ENCODE measurements around the gene SOHLH2. TPM values are rescaled to one million over a fixed set of nuclear protein-coding genes. Genes with fewer than 3 reads are reported as not detected.

Gene SOHLH2
- polyA plus RNA-seq, 1 donor from 2014 or later: 4.5 TPM

DNA sequence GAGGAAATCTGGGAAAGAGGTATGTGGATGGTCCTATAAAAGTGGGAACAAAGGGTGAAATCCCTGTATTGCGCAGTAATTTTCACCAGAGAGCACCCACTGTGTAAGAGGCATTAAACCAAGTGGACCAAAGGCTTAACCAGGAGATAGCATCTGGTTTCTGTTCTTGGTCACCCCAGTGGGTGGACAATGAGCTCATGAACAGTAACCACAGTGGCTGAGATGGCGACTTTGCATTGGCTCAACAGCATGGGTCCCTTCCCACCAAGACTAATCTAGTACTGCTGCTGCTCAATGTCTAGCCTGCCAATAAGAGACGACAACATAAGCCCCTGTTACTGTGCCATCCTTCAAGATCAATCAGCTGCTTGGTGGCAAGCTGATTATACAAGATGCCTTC, 46.7 kb upstream of the SOHLH2 start:
- H3F3A ChIP-seq (ENCODE audit: insufficient read depth, low read length, poor library complexity, severe bottlenecking): no peaks in the 10 kb centered on the region
- H2AFZ ChIP-seq (ENCODE audit: low read depth, low read length): no peak overlapping the region
- H4K20me1 ChIP-seq (ENCODE audit: insufficient read depth): no peaks in the 10 kb centered on the region
- no peak for TF ChIP-seq TAF1 (IDR thresholded peaks at IDR 0.05; ENCODE audit: low read depth)
- no peak for TF ChIP-seq EP300 (conservative IDR thresholded peaks at IDR 0.05; ENCODE audit: poor library complexity, severe bottlenecking)
- TF ChIP-seq POLR2AphosphoS5 (IDR thresholded peaks at IDR 0.05): no peak
- TF ChIP-seq, protein P1, sequence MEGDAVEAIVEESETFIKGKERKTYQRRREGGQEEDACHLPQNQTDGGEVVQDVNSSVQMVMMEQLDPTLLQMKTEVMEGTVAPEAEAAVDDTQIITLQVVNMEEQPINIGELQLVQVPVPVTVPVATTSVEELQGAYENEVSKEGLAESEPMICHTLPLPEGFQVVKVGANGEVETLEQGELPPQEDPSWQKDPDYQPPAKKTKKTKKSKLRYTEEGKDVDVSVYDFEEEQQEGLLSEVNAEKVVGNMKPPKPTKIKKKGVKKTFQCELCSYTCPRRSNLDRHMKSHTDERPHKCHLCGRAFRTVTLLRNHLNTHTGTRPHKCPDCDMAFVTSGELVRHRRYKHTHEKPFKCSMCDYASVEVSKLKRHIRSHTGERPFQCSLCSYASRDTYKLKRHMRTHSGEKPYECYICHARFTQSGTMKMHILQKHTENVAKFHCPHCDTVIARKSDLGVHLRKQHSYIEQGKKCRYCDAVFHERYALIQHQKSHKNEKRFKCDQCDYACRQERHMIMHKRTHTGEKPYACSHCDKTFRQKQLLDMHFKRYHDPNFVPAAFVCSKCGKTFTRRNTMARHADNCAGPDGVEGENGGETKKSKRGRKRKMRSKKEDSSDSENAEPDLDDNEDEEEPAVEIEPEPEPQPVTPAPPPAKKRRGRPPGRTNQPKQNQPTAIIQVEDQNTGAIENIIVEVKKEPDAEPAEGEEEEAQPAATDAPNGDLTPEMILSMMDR (IDR thresholded peaks at IDR 0.05; ENCODE audit: poor library complexity, severe bottlenecking): no peak
- TF ChIP-seq EZH2 (IDR thresholded peaks at IDR 0.05; ENCODE audit: borderline replicate concordance, insufficient read depth, low read length, poor library complexity, severe bottlenecking): no peak
- TF ChIP-seq SMC3 (conservative IDR thresholded peaks at IDR 0.05; ENCODE audit: poor library complexity): no peak
- no peak for TF ChIP-seq RAD21 (conservative IDR thresholded peaks at IDR 0.05)
- TF ChIP-seq, protein P2, sequence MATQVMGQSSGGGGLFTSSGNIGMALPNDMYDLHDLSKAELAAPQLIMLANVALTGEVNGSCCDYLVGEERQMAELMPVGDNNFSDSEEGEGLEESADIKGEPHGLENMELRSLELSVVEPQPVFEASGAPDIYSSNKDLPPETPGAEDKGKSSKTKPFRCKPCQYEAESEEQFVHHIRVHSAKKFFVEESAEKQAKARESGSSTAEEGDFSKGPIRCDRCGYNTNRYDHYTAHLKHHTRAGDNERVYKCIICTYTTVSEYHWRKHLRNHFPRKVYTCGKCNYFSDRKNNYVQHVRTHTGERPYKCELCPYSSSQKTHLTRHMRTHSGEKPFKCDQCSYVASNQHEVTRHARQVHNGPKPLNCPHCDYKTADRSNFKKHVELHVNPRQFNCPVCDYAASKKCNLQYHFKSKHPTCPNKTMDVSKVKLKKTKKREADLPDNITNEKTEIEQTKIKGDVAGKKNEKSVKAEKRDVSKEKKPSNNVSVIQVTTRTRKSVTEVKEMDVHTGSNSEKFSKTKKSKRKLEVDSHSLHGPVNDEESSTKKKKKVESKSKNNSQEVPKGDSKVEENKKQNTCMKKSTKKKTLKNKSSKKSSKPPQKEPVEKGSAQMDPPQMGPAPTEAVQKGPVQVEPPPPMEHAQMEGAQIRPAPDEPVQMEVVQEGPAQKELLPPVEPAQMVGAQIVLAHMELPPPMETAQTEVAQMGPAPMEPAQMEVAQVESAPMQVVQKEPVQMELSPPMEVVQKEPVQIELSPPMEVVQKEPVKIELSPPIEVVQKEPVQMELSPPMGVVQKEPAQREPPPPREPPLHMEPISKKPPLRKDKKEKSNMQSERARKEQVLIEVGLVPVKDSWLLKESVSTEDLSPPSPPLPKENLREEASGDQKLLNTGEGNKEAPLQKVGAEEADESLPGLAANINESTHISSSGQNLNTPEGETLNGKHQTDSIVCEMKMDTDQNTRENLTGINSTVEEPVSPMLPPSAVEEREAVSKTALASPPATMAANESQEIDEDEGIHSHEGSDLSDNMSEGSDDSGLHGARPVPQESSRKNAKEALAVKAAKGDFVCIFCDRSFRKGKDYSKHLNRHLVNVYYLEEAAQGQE (IDR thresholded peaks at IDR 0.05; ENCODE audit: borderline replicate concordance): no peak
- TF ChIP-seq MXI1 (conservative IDR thresholded peaks at IDR 0.05; ENCODE audit: poor library complexity, severe bottlenecking): no peak
- no peak overlapping the region for H3K9ac ChIP-seq (ENCODE audit: low read length)
- H3K9me3 ChIP-seq (ENCODE audit: low read length): no peaks in the 10 kb centered on the region
- no peak overlapping the region for H3K27ac ChIP-seq (ENCODE audit: low read length)
- H3K4me2 ChIP-seq (ENCODE audit: low read length): no peak overlapping the region
- no peak overlapping the region for H3K4me3 ChIP-seq (ENCODE audit: low read length)
- H3K27me3 ChIP-seq (ENCODE audit: insufficient read depth, low read depth, low read length): no peaks in the 10 kb centered on the region
- H3K9me2 ChIP-seq (ENCODE audit: insufficient read depth, low read length): no peaks in the 10 kb centered on the region
- H3K36me3 ChIP-seq (ENCODE audit: insufficient read depth, low read length): no peaks in the 10 kb centered on the region
- no peaks in the 10 kb centered on the region for H3K79me2 ChIP-seq (replicated peaks; ENCODE audit: insufficient read depth, low read length)

DNA sequence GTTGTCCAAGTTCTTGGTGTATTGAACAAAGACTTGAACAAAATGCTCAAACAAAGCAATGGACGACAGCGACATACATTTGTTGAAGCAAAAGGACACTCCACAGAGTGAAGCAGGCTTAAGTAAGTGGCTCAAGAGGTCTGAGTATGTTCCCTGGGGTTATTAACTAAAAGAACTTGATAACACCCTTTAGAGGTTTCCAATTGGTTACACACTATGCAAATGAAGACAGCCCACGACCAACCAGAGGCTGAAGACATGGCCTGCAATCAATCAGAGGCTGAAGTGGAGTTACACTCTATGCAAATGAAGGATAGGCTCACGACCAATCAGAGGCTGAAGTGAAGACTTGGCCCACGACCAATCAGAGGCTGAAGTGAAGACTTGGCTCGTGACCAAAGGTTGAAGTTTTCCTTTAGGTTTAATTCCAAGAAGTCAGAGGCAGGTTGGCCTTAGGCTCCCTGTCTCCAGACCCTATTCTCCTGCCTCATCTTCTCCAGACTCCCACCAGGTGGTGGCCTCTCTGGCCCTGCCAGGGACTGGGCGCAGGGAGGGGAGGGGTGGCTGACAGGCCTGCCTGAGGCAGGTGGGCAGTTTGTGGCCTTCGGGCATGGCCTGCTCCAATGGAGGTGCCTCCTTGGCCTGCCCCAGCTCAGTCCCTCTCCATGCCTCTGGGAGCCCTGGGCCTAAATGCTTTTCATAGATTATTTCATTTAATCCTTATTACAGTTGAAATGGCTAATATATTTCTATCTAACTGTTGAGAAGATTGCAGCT, 45.2 kb upstream of the SOHLH2 start:
- Histone ChIP-seq H3K27ac (ENCODE audit: low read length) (no peak overlapping the region), H3K79me2 (replicated peaks; ENCODE audit: insufficient read depth, low read length) (no peaks in the 10 kb centered on the region), H3K9me3 (ENCODE audit: low read length) (no peaks in the 10 kb centered on the region), H3K9ac (ENCODE audit: low read length) (no peak overlapping the region), H3K4me3 (ENCODE audit: low read length) (no peak overlapping the region), H3K27me3 (ENCODE audit: insufficient read depth, low read depth, low read length) (no peaks in the 10 kb centered on the region), H4K20me1 (ENCODE audit: insufficient read depth) (no peaks in the 10 kb centered on the region), H3K36me3 (ENCODE audit: insufficient read depth, low read length) (no peaks in the 10 kb centered on the region), H3K4me2 (ENCODE audit: low read length) (no peak overlapping the region), H3F3A (ENCODE audit: insufficient read depth, low read length, poor library complexity, severe bottlenecking) (no peaks in the 10 kb centered on the region), H3K9me2 (ENCODE audit: insufficient read depth, low read length) (no peaks in the 10 kb centered on the region), H2AFZ (ENCODE audit: low read depth, low read length) (no peak overlapping the region)
- TF ChIP-seq RAD21 (conservative IDR thresholded peaks at IDR 0.05) (no peak), SMC3 (conservative IDR thresholded peaks at IDR 0.05; ENCODE audit: poor library complexity) (no peak), TAF1 (IDR thresholded peaks at IDR 0.05; ENCODE audit: low read depth) (no peak), EZH2 (IDR thresholded peaks at IDR 0.05; ENCODE audit: borderline replicate concordance, insufficient read depth, low read length, poor library complexity, severe bottlenecking) (no peak), MXI1 (conservative IDR thresholded peaks at IDR 0.05; ENCODE audit: poor library complexity, severe bottlenecking) (no peak), EP300 (conservative IDR thresholded peaks at IDR 0.05; ENCODE audit: poor library complexity, severe bottlenecking) (no peak), POLR2AphosphoS5 (IDR thresholded peaks at IDR 0.05) (no peak)
- TF ChIP-seq, protein P1 (IDR thresholded peaks at IDR 0.05; ENCODE audit: poor library complexity, severe bottlenecking): no peak
- TF ChIP-seq, protein P2 (IDR thresholded peaks at IDR 0.05; ENCODE audit: borderline replicate concordance): no peak
